ENCODE measurements around the gene SCIN.

DNA sequence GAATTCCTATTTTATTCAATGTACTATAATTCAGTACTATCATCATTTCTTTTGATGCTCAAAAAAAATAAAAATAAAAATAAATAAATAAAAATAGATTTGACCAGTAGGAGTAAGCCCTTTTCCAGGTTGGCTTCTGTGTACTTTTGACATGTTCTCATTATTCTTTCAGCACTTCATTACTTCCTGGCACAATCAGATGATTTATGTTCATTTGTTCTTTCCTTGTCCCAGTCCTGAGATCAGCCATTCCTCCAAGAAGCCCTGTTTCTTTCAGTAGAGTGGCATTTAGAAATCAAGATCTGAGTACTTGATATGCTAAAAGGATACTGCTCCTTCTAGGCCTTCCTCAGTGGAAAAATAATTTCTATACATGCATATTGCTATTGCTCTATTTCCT lies 137.8 kb downstream of the SCIN start:
- no peak for TF ChIP-seq YY1 (IDR thresholded peaks at IDR 0.05; ENCODE audit: low read depth)
- no peak for TF ChIP-seq EP300 (IDR thresholded peaks at IDR 0.05; ENCODE audit: borderline replicate concordance)
- TF ChIP-seq, protein P1, sequence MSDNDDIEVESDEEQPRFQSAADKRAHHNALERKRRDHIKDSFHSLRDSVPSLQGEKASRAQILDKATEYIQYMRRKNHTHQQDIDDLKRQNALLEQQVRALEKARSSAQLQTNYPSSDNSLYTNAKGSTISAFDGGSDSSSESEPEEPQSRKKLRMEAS (IDR thresholded peaks at IDR 0.05) = no peak
- TF ChIP-seq CEBPB (IDR thresholded peaks at IDR 0.05) = no peak
- no peak for TF ChIP-seq EGR1 (IDR thresholded peaks at IDR 0.05)
- TF ChIP-seq TAF1 (IDR thresholded peaks at IDR 0.05; ENCODE audit: low read depth) = no peak
- no peak for TF ChIP-seq CREB1 (IDR thresholded peaks at IDR 0.05; ENCODE audit: low read depth)
- TF ChIP-seq, protein P2, sequence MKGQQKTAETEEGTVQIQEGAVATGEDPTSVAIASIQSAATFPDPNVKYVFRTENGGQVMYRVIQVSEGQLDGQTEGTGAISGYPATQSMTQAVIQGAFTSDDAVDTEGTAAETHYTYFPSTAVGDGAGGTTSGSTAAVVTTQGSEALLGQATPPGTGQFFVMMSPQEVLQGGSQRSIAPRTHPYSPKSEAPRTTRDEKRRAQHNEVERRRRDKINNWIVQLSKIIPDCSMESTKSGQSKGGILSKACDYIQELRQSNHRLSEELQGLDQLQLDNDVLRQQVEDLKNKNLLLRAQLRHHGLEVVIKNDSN (IDR thresholded peaks at IDR 0.05) = no peak
- no peak for TF ChIP-seq RAD21 (IDR thresholded peaks at IDR 0.05; ENCODE audit: low read depth)
- TF ChIP-seq, protein P3, sequence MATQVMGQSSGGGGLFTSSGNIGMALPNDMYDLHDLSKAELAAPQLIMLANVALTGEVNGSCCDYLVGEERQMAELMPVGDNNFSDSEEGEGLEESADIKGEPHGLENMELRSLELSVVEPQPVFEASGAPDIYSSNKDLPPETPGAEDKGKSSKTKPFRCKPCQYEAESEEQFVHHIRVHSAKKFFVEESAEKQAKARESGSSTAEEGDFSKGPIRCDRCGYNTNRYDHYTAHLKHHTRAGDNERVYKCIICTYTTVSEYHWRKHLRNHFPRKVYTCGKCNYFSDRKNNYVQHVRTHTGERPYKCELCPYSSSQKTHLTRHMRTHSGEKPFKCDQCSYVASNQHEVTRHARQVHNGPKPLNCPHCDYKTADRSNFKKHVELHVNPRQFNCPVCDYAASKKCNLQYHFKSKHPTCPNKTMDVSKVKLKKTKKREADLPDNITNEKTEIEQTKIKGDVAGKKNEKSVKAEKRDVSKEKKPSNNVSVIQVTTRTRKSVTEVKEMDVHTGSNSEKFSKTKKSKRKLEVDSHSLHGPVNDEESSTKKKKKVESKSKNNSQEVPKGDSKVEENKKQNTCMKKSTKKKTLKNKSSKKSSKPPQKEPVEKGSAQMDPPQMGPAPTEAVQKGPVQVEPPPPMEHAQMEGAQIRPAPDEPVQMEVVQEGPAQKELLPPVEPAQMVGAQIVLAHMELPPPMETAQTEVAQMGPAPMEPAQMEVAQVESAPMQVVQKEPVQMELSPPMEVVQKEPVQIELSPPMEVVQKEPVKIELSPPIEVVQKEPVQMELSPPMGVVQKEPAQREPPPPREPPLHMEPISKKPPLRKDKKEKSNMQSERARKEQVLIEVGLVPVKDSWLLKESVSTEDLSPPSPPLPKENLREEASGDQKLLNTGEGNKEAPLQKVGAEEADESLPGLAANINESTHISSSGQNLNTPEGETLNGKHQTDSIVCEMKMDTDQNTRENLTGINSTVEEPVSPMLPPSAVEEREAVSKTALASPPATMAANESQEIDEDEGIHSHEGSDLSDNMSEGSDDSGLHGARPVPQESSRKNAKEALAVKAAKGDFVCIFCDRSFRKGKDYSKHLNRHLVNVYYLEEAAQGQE (IDR thresholded peaks at IDR 0.05; ENCODE audit: low read depth) = no peak
- no peak for TF ChIP-seq TEAD4 (IDR thresholded peaks at IDR 0.05)

Measured in Ishikawa (cell line).